Transverse colon (tissue), 4 donors: ENCODE measurements around the gene PCGF2.

ENCODE experiments used
- EP300 ChIP-seq: sonication (generic); formaldehyde crosslinking; IDR thresholded peaks from one replicate; pipeline ENCODE4 v1.6.1; 2017; ENCODE audit warnings: antibody characterized with exemption, low read depth
- POLR2A ChIP-seq: fragments of 450-650 bp; IDR thresholded peaks from one replicate; pipeline ENCODE4 v1.6.1; 2016; ENCODE audit warnings: antibody characterized with exemption, mild to moderate bottlenecking, moderate library complexity
- POLR2AphosphoS5 ChIP-seq, 3 donors: sonication (generic); formaldehyde crosslinking; IDR thresholded peaks; one replicate each; pipeline ENCODE4 v1.6.1; 2016; ENCODE audit warnings: antibody characterized with exemption in 3 of 3
- TF ChIP-seq, protein P1 (sequence below), 5 experiments: fragments of 200-600 bp in 3 of 5; fragments of 450-650 bp in 2 of 5; sonication (generic) in 3 of 5; IDR thresholded peaks; 1 replicate in 2 of 5; 2 replicates in 3 of 5; pipeline ENCODE4 v1.5.1; 2016 to 2017; ENCODE audit warnings: antibody characterized with exemption in 5 of 5, inconsistent platforms in 3 of 5, mild to moderate bottlenecking in 2 of 5, moderate library complexity in 1 of 5

DNA sequence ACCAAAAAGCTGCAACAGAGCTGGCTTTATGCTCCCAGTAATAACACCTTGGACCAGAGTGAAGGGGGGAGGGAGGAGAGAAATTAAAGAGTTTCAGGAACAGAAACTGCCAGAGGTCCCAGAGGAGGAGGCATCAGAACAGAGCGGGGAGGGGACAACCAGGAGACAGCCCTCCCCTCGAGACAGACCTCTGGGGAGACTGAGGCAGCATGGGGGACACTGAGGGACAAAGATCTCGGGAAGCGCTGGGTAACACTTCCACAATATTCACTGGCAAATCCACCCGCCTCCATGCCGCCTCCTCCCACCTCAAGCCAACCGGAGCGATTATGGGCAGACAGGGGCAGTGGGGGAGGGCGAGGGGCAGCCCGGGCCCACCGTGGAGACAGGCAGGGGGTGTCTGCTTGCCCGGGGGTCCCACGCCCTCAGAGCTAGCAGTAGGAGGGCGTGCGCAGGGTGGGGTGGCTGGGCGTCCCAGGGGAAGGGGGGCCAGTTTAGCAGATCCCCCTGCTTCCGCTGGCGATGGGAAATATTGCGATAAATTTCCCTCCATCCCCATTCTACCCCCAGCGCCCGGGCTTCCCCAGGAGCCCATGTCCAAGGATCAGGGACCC, 1.2 kb downstream of the PCGF2 start:
- TF ChIP-seq POLR2AphosphoS5 (IDR thresholded peaks at IDR 0.05), result no peak
- TF ChIP-seq, protein P1, sequence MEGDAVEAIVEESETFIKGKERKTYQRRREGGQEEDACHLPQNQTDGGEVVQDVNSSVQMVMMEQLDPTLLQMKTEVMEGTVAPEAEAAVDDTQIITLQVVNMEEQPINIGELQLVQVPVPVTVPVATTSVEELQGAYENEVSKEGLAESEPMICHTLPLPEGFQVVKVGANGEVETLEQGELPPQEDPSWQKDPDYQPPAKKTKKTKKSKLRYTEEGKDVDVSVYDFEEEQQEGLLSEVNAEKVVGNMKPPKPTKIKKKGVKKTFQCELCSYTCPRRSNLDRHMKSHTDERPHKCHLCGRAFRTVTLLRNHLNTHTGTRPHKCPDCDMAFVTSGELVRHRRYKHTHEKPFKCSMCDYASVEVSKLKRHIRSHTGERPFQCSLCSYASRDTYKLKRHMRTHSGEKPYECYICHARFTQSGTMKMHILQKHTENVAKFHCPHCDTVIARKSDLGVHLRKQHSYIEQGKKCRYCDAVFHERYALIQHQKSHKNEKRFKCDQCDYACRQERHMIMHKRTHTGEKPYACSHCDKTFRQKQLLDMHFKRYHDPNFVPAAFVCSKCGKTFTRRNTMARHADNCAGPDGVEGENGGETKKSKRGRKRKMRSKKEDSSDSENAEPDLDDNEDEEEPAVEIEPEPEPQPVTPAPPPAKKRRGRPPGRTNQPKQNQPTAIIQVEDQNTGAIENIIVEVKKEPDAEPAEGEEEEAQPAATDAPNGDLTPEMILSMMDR (IDR thresholded peaks at IDR 0.05), result no peak
- TF ChIP-seq EP300, result no peak
- no peak for TF ChIP-seq POLR2A
